Measurements from ENCODE around the gene ABRAXAS1. TPM values are rescaled to one million over a fixed set of nuclear protein-coding genes. Genes with fewer than 3 reads are reported as not detected.
A peak's percentile ranks its signal among the peaks of the same experiment; 100 is the strongest.

The ABRAXAS1 gene
- total and polyA plus RNA-seq, 2 of the 4 experiments (the other 2 are of a cell fraction), result 4.1 to 8.4 TPM

GRCh38 chr4:83510442-83510841 lies 25.5 kb upstream of the ABRAXAS1 start:
- H4K8ac ChIP-seq (ENCODE audit: low read depth in 2 of 2, low read length in 2 of 2), result no peak overlapping the region
- H3K9me3 ChIP-seq (ENCODE audit: control insufficient read depth, insufficient read depth, low read length), result no peaks in the 10 kb centered on the region
- H4K20me1 ChIP-seq (ENCODE audit: insufficient read depth, low read length), result no peaks in the 10 kb centered on the region
- in situ Hi-C loops (cut with MboI; ENCODE audit: low sequenced_read_pairs), result loop anchor here (5.0 to 25.0 kb wide), 3 partner anchors 127 to 1002 kb away; no protein-coding TSS in a partner anchor
- H2AFZ ChIP-seq (replicated peaks; ENCODE audit: low read length, poor library complexity), result peak overlapping the region; percentile 41
- H2AK9ac ChIP-seq (replicated peaks; ENCODE audit: low read depth, low read length, poor library complexity), result no peak overlapping the region
- H4K5ac ChIP-seq (ENCODE audit: low read depth, low read length), result no peak overlapping the region
- H3K27me3 ChIP-seq (ENCODE audit: control insufficient read depth, insufficient read depth, low read length), result no peaks in the 10 kb centered on the region; the same call in 1 of the 2 replicates
- H3K4me1 ChIP-seq (ENCODE audit: control insufficient read depth, insufficient read depth, low read length), result no peaks in the 10 kb centered on the region
- POLR2A ChIA-PET (ENCODE audit: unreplicated experiment), result no interaction called here
- no peak overlapping the region for H3K9ac ChIP-seq (ENCODE audit: low read depth, low read length)
- CTCF ChIA-PET, result no interaction called here
- no peaks in the 10 kb centered on the region for H3K79me1 ChIP-seq (ENCODE audit: low read depth in 1 of 2, low read length in 2 of 2)
- H3K9me1 ChIP-seq (ENCODE audit: insufficient read depth, low read length), result no peaks in the 10 kb centered on the region
- H2BK120ac ChIP-seq (ENCODE audit: low read depth, low read length), result no peak overlapping the region
- no peaks in the 10 kb centered on the region for H3K36me3 ChIP-seq (ENCODE audit: control insufficient read depth, insufficient read depth, low read length)
- H3K23ac ChIP-seq (ENCODE audit: low read depth, low read length), result no peak overlapping the region
- no peak for ATAC-seq (ENCODE audit: low read depth)
- no peak overlapping the region for H3K4me3 ChIP-seq (ENCODE audit: insufficient read depth, low read depth, low read length)
- H4K91ac ChIP-seq (ENCODE audit: insufficient read depth, low read depth, low read length), result no peak overlapping the region
- dilution Hi-C loops (cut with HindIII; ENCODE audit: low sequenced_read_pairs, unreplicated experiment), result no loop called here
- H3K27ac ChIP-seq (ENCODE audit: insufficient read depth, low read length), result no peak overlapping the region
- no TSS peak for BruUV-seq (replicated peaks)
- no peak overlapping the region for H3K18ac ChIP-seq (ENCODE audit: low read depth, low read length)
- H3K4ac ChIP-seq (ENCODE audit: low read depth, low read length), result no peak overlapping the region
- intact Hi-C loops (cut with micrococcal nuclease), result no loop called here
- no peak for TF ChIP-seq MAFK (IDR thresholded peaks at IDR 0.05; ENCODE audit: low read depth, low read length)
- no peak for TF ChIP-seq CTCF (conservative IDR thresholded peaks at IDR 0.05; ENCODE audit: low read depth, low read length)
- TF ChIP-seq RAD21 (IDR thresholded peaks at IDR 0.05; ENCODE audit: low read length), result no peak
- TF ChIP-seq USF2 (IDR thresholded peaks at IDR 0.05; ENCODE audit: low read depth, low read length), result no peak
- TF ChIP-seq MXI1 (IDR thresholded peaks at IDR 0.05; ENCODE audit: borderline replicate concordance, low read depth, low read length), result no peak
- TF ChIP-seq MAZ (IDR thresholded peaks at IDR 0.05; ENCODE audit: borderline replicate concordance, low read depth, low read length), result no peak
- TF ChIP-seq SMC3 (IDR thresholded peaks at IDR 0.05; ENCODE audit: low read depth, low read length), result no peak
- TF ChIP-seq NFE2L2 (IDR thresholded peaks at IDR 0.05; ENCODE audit: low read depth, low read length), result no peak
- TF ChIP-seq RCOR1 (IDR thresholded peaks at IDR 0.05; ENCODE audit: insufficient replicate concordance, low read length), result no peak
- no peak for TF ChIP-seq FOS (IDR thresholded peaks at IDR 0.05; ENCODE audit: low read depth, low read length)
- no peak for TF ChIP-seq BHLHE40 (IDR thresholded peaks at IDR 0.05; ENCODE audit: low read depth, low read length)
- H2BK5ac ChIP-seq (ENCODE audit: low read depth, low read length, poor library complexity, severe bottlenecking), result no peak overlapping the region
- no peak overlapping the region for H2AK5ac ChIP-seq (ENCODE audit: low read depth, low read length)
- no peak overlapping the region for H2BK15ac ChIP-seq (ENCODE audit: low read depth, low read length)
- no peak overlapping the region for H3K56ac ChIP-seq (ENCODE audit: extremely low read depth, insufficient read depth, low read length)
- no peak overlapping the region for H3K4me2 ChIP-seq (ENCODE audit: low read depth, low read length)
- no peak for DNase-seq
- no peak overlapping the region for H2BK20ac ChIP-seq (ENCODE audit: low read depth, low read length)
- no peak overlapping the region for H3K14ac ChIP-seq (replicated peaks; ENCODE audit: low read depth, low read length)
- WGBS, 2 experiments (ENCODE audit: extremely low coverage in 2 of 2, insufficient read length in 1 of 2), result 100% methylated on average over 2 of the region's 4 CpGs; no CpG with 5 or more reads in 1 of the 2 experiments
